Measurements from ENCODE around the gene P2RX2. TPM values are rescaled to one million over a fixed set of nuclear protein-coding genes. Genes with fewer than 3 reads are reported as not detected.

The P2RX2 gene
- total RNA-seq, 1 donor from 2014 or later: not detected

- Mint-ChIP-seq H3K27ac (ENCODE audit: unreplicated experiment) (no peak overlapping the region), H3K36me3 (ENCODE audit: low read depth, unreplicated experiment) (peaks cover 27% of the 10 kb centered on the region), H3K4me1 (ENCODE audit: low read depth, unreplicated experiment) (no peaks in the 10 kb centered on the region), H3K27me3 (ENCODE audit: low read depth, unreplicated experiment) (no peaks in the 10 kb centered on the region), H3K4me3 (ENCODE audit: unreplicated experiment) (no peak overlapping the region), H3K9me3 (ENCODE audit: unreplicated experiment) (peaks cover 2% of the 10 kb centered on the region)
- no peaks in the 10 kb centered on the region for H4K20me1 ChIP-seq (ENCODE audit: insufficient read depth, low read length)
- FAIRE-seq (no peak), DNase-seq (ENCODE audit: low read depth) (no peak)
- peaks cover 17% of the 10 kb centered on the region for H3K36me3 ChIP-seq (ENCODE audit: insufficient read depth, low read length)
- no peaks in the 10 kb centered on the region for H3K79me2 ChIP-seq (ENCODE audit: insufficient read depth, low read length)
- no peak for TF ChIP-seq EZH2 (IDR thresholded peaks at IDR 0.05; ENCODE audit: insufficient read depth, low read length)
- TF ChIP-seq CTCF (IDR thresholded peaks at IDR 0.05; ENCODE audit: insufficient read depth, low read depth, low read length): no peak
- no peak overlapping the region for H3K4me3 ChIP-seq (ENCODE audit: insufficient read depth, low read depth, low read length)
- H3K4me1 ChIP-seq (ENCODE audit: insufficient read depth, low read length): no peaks in the 10 kb centered on the region
- no peak overlapping the region for H2AFZ ChIP-seq (ENCODE audit: low read depth, low read length)
- H3K9me3 ChIP-seq (ENCODE audit: insufficient read depth, low read depth, low read length): no peaks in the 10 kb centered on the region
- H3K27me3 ChIP-seq (ENCODE audit: insufficient read depth, low read length): no peaks in the 10 kb centered on the region
- H3K27ac ChIP-seq (ENCODE audit: low read depth, low read length): no peak overlapping the region
- H3K4me2 ChIP-seq (ENCODE audit: low read length): no peak overlapping the region
- H3K9ac ChIP-seq (ENCODE audit: low read length): no peak overlapping the region
Measured at GRCh38 chr12:132664206-132665148, 45.9 kb downstream of the P2RX2 start.

- DNase-seq (ENCODE audit: low read depth) (no peak), FAIRE-seq (no peak)
- peaks cover 2% of the 10 kb centered on the region for H3K9me3 Mint-ChIP-seq (ENCODE audit: unreplicated experiment)
- Histone ChIP-seq H2AFZ (ENCODE audit: low read depth, low read length) (no peak overlapping the region), H3K4me1 (ENCODE audit: insufficient read depth, low read length) (no peaks in the 10 kb centered on the region), H3K36me3 (ENCODE audit: insufficient read depth, low read length) (peaks cover 17% of the 10 kb centered on the region), H3K79me2 (ENCODE audit: insufficient read depth, low read length) (no peaks in the 10 kb centered on the region), H3K27me3 (ENCODE audit: insufficient read depth, low read length) (no peaks in the 10 kb centered on the region), H3K4me3 (ENCODE audit: insufficient read depth, low read depth, low read length) (no peak overlapping the region), H3K4me2 (ENCODE audit: low read length) (no peak overlapping the region), H3K9ac (ENCODE audit: low read length) (no peak overlapping the region), H3K9me3 (ENCODE audit: insufficient read depth, low read depth, low read length) (no peaks in the 10 kb centered on the region), H4K20me1 (ENCODE audit: insufficient read depth, low read length) (no peaks in the 10 kb centered on the region), H3K27ac (ENCODE audit: low read depth, low read length) (no peak overlapping the region)
- no peaks in the 10 kb centered on the region for H3K4me1 Mint-ChIP-seq (ENCODE audit: low read depth, unreplicated experiment)
- H3K4me3 Mint-ChIP-seq (ENCODE audit: unreplicated experiment): no peak overlapping the region
- H3K27me3 Mint-ChIP-seq (ENCODE audit: low read depth, unreplicated experiment): no peaks in the 10 kb centered on the region
- H3K27ac Mint-ChIP-seq (ENCODE audit: unreplicated experiment): no peak overlapping the region
- H3K36me3 Mint-ChIP-seq (ENCODE audit: low read depth, unreplicated experiment): peaks cover 24% of the 10 kb centered on the region
- TF ChIP-seq CTCF (IDR thresholded peaks at IDR 0.05; ENCODE audit: insufficient read depth, low read depth, low read length) (no peak), EZH2 (IDR thresholded peaks at IDR 0.05; ENCODE audit: insufficient read depth, low read length) (no peak)
Measured at GRCh38 chr12:132665149-132665491, 46.5 kb downstream of the P2RX2 start.

GRCh38 chr12:132665794-132666193 lies 47.2 kb downstream of the P2RX2 start:
- no peak overlapping the region for H3K27ac ChIP-seq (ENCODE audit: low read depth, low read length)
- no peak for FAIRE-seq
- H3K4me1 ChIP-seq (ENCODE audit: insufficient read depth, low read length): no peaks in the 10 kb centered on the region
- H3K9ac ChIP-seq (ENCODE audit: low read length): no peak overlapping the region
- H3K4me3 ChIP-seq (ENCODE audit: insufficient read depth, low read depth, low read length): no peak overlapping the region
- H3K79me2 ChIP-seq (ENCODE audit: insufficient read depth, low read length): no peaks in the 10 kb centered on the region
- peaks cover 2% of the 10 kb centered on the region for H3K9me3 Mint-ChIP-seq (ENCODE audit: unreplicated experiment)
- H3K27me3 ChIP-seq (ENCODE audit: insufficient read depth, low read length): no peaks in the 10 kb centered on the region
- H3K4me2 ChIP-seq (ENCODE audit: low read length): no peak overlapping the region
- no peak overlapping the region for H3K4me3 Mint-ChIP-seq (ENCODE audit: unreplicated experiment)
- peaks cover 17% of the 10 kb centered on the region for H3K36me3 ChIP-seq (ENCODE audit: insufficient read depth, low read length)
- H3K9me3 ChIP-seq (ENCODE audit: insufficient read depth, low read depth, low read length): no peaks in the 10 kb centered on the region
- H3K27me3 Mint-ChIP-seq (ENCODE audit: low read depth, unreplicated experiment): no peaks in the 10 kb centered on the region
- no peaks in the 10 kb centered on the region for H3K4me1 Mint-ChIP-seq (ENCODE audit: low read depth, unreplicated experiment)
- TF ChIP-seq EZH2 (IDR thresholded peaks at IDR 0.05; ENCODE audit: insufficient read depth, low read length): no peak
- no peak for TF ChIP-seq CTCF (IDR thresholded peaks at IDR 0.05; ENCODE audit: insufficient read depth, low read depth, low read length)
- no peak overlapping the region for H3K27ac Mint-ChIP-seq (ENCODE audit: unreplicated experiment)
- no peak overlapping the region for H2AFZ ChIP-seq (ENCODE audit: low read depth, low read length)
- peaks cover 21% of the 10 kb centered on the region for H3K36me3 Mint-ChIP-seq (ENCODE audit: low read depth, unreplicated experiment)
- no peak for DNase-seq (ENCODE audit: low read depth)
- no peaks in the 10 kb centered on the region for H4K20me1 ChIP-seq (ENCODE audit: insufficient read depth, low read length)

Measured in astrocyte (in vitro differentiated cells and primary cell).